AG09309 (cell line): Measurements from ENCODE around the gene MTPN.
A peak's percentile ranks its signal among the peaks of the same experiment; 100 is the strongest.

Source experiments
- DNase-seq: peaks from one replicate; pipeline ENCODE4 v3.0.0-alpha.2; 2010; ENCODE audit warnings: low read depth
- H3K4me3 ChIP-seq: 2 replicates; pipeline ENCODE4 v1.5.1; 2011; ENCODE audit warnings: mild to moderate bottlenecking, low read depth, low read length, moderate library complexity; ENCODE audit not compliant: control insufficient read depth
- CTCF ChIP-seq: IDR thresholded peaks from 2 replicates; pipeline ENCODE4 v1.5.1; 2011; ENCODE audit warnings: mild to moderate bottlenecking, low read depth, low read length, inconsistent platforms; ENCODE audit not compliant: insufficient read depth, control insufficient read depth; ENCODE audit errors: missing control alignments

The MTPN gene

GRCh38 chr7:135930565-135931461 lies 46.3 kb downstream of the MTPN start:
- H3K4me3 ChIP-seq, result no peak overlapping the region
- no peak for TF ChIP-seq CTCF
- peak; percentile 16 for DNase-seq

GRCh38 chr7:135929722-135930141 lies 47.4 kb downstream of the MTPN start:
- DNase-seq, result no peak
- no peak for TF ChIP-seq CTCF
- no peak overlapping the region for H3K4me3 ChIP-seq

- no peak overlapping the region for H3K4me3 ChIP-seq
- DNase-seq, result no peak
- no peak for TF ChIP-seq CTCF
These were observed 47.9 kb downstream of the MTPN start for GRCh38 chr7:135929249-135929648.

- TF ChIP-seq CTCF, result no peak
- DNase-seq, result no peak
These were observed 49.0 kb downstream of the MTPN start for GRCh38 chr7:135928136-135928535.

GRCh38 chr7:135925210-135925609 lies 51.9 kb downstream of the MTPN start:
- no peak for TF ChIP-seq CTCF
- no peak overlapping the region for H3K4me3 ChIP-seq
- DNase-seq, result no peak

More at GRCh38 chr7:135928136-135928535, 49.0 kb downstream of the MTPN start:
- no peak overlapping the region for H3K4me3 ChIP-seq

GRCh38 chr7:135924302-135924701 lies 52.9 kb downstream of the MTPN start:
- no peak for TF ChIP-seq CTCF
- no peak for DNase-seq
- H3K4me3 ChIP-seq, result no peak overlapping the region
